SKM-1 treated with dmso at 0.1 percent for 144 hours (cell line): ENCODE results near the gene PLSCR3.

Experiments used
- DNase-seq: peaks from one replicate; lab custom pipeline; 2025; ENCODE audit not compliant: unreplicated experiment; lab: John Stamatoyannopoulos, UW

PLSCR3 gene

GRCh38 chr17:7426896-7427489 is 32.7 kb upstream of the PLSCR3 start:
- DNase-seq: no peak

- no peak for DNase-seq
Observed at GRCh38 chr17:7426203-7426863, 32.0 kb upstream of the PLSCR3 start.

GRCh38 chr17:7425756-7426155 is 31.4 kb upstream of the PLSCR3 start:
- DNase-seq: no peak

- no peak for DNase-seq
Observed at GRCh38 chr17:7425316-7425715, 31.0 kb upstream of the PLSCR3 start, which contains the start of gene SPEM2. TSS of gene SPEM2 (plus strand) at chr17:7425616. CDS start at chr17:7425689, 73 bp downstream.

- DNase-seq: no peak
Observed at GRCh38 chr17:7423679-7424078, 29.4 kb upstream of the PLSCR3 start.

- no peak for DNase-seq
Observed at GRCh38 chr17:7421186-7421585, 26.9 kb upstream of the PLSCR3 start.

GRCh38 chr17:7419819-7420610 is 25.7 kb upstream of the PLSCR3 start, which contains the start of gene SPEM1:
TSS of gene SPEM1 (plus strand) at chr17:7420324. CDS start at chr17:7420385, 61 bp downstream.
- no peak for DNase-seq

- no peak for DNase-seq
Observed at GRCh38 chr17:7418472-7419152, 24.3 kb upstream of the PLSCR3 start.

- no peak for DNase-seq
Observed at GRCh38 chr17:7417056-7417655, 22.8 kb upstream of the PLSCR3 start.

- no peak for DNase-seq
Observed at GRCh38 chr17:7416323-7416722, 22.0 kb upstream of the PLSCR3 start.

- DNase-seq: no peak
Observed at GRCh38 chr17:7415784-7416183, 21.5 kb upstream of the PLSCR3 start.

GRCh38 chr17:7414837-7415236 is 20.5 kb upstream of the PLSCR3 start:
- DNase-seq: no peak

- DNase-seq: no peak
Observed at GRCh38 chr17:7413346-7413985, 19.1 kb upstream of the PLSCR3 start.

GRCh38 chr17:7411427-7411750 is 17.1 kb upstream of the PLSCR3 start:
- no peak for DNase-seq

- DNase-seq: no peak
Observed at GRCh38 chr17:7410634-7411426, 16.5 kb upstream of the PLSCR3 start.

- no peak for DNase-seq
Observed at GRCh38 chr17:7409716-7410115, 15.4 kb upstream of the PLSCR3 start.

GRCh38 chr17:7408863-7409262 is 14.5 kb upstream of the PLSCR3 start:
- DNase-seq: no peak

GRCh38 chr17:7408252-7408727 is 14.0 kb upstream of the PLSCR3 start:
- no peak for DNase-seq

- no peak for DNase-seq
Observed at GRCh38 chr17:7407485-7408251, 13.3 kb upstream of the PLSCR3 start, which contains the start of gene NLGN2. TSS of gene NLGN2 (plus strand) at chr17:7407845. CDS start at chr17:7408256, 411 bp downstream.
